ENCODE data around the gene ELOVL7.
"Not testable (repeated sequence)": the region's sequence is repeated elsewhere in the genome, so short reads cannot be mapped to it uniquely, and the experiment has no call there.

Gene ELOVL7

GRCh38 chr5:60843936-60844905 lies at the start of gene ELOVL7:
Gene ELOVL7 (minus strand): TSS chr5:60844269. CDS start chr5:60787397, 56,872 bp downstream.
- DNase-seq (ENCODE audit: low read depth) = no peak

DNA sequence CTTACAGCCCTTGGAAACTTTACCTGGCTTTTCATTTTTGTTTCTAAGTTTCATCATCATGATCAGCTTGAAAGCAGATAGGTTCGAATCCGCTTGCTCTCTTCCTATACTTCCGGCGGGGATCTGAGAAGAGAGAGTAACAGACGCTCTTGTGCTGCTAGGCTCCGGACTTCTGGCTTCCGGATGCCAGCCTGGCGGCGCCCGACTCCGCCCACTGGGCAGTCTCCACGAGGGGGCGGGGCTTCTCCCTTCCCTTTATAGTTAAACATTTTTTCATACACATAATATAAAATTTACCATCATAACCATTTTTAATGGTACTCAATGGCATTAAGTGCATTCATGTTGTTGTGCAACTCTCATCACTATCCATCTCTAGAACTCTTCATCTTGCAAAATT lies 49.5 kb upstream of the ELOVL7 start:
- DNase-seq (ENCODE audit: low read depth) = no peak

DNA sequence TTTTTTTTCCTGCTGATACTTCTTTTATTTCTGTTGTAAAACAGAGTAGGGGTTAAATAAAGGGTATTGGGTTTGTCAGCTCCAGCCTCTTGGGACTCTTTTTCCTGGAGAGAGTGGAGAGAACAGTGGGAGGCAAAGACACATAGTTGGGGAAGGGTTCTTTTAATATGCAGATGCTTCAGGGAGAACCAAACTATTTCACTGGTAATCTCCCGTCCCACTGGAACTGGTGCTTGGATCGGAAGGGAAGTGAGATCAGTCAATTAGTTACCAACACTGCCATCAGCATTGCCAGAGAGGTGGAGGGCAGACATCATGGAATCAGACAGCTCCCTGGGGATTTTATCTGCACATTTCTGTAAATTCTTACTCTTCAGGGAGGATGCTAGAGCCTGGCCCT lies 47.6 kb upstream of the ELOVL7 start:
- DNase-seq (ENCODE audit: low read depth) = no peak

DNA sequence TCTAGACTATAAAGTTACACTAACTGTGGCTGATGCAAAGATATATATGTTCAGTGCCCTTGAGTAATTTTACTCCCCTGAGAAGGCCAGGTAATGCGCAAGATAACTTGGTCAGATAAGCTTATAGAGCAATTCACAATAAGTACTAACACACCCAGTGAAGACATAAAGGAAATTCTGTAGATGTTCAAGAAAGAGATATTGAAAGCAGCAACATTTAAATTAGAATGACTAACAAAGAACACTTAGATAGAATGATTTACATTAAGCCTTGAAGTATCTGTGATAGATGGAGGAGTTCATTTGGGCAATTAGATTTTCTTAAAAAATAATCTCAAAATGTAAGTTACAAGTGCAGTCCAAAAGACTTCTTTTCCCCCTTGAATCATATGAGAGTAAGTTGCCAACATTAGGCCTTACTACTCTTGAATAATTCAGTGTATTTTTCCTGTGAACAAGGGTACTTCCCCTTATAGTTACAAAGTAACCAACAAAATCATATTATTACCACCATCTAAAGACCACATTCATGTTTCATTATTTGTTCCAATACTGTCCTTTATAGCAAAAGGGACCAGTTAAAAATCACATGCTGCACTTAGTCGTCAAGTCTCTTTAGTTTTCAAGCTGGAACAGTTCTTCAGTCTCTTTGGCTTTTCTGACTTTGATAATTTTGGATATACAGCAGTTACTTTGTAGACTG lies 44.4 kb upstream of the ELOVL7 start:
- no peak for DNase-seq (ENCODE audit: low read depth)

DNA sequence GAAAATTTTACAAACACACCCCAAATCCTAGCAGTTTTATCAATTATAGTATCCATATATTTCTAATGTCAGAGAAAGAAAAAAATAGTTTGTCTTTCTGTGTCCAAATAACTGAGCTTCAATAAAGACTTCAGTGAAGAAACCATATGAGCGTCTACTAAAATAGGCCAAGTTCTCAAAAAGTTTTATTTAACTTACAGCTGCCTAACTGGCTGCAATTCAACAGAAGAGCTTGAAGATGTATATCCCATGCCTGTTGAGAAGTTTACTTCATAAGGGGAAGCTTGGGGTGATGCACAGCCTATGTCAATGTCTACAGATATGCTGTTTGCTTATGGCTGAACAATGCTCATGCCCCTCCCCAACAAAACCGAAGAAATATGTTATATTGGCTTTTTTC lies 43.7 kb upstream of the ELOVL7 start:
- no peak for DNase-seq (ENCODE audit: low read depth)

DNA sequence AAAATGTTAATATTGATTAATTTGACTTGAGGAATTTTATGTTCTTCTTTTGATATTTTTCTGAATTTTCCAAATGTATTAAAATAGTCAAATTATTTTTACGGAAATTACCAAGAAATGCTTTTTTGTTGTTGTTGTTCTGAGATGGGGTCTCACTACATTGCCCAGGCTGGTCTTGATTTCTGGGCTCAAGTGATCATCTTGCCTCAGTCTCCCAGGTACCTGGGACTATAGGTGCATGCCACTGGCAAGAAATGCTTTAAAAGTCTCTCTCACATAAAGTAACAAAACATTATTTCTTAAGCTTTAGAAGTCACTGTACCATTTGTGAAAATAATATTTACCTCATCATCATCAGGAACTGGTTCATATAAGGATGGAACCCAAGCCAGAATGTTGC lies 43.0 kb upstream of the ELOVL7 start:
- no peak for DNase-seq (ENCODE audit: low read depth)

GRCh38 chr5:60886158-60886557 lies 42.1 kb upstream of the ELOVL7 start:
- no peak for DNase-seq (ENCODE audit: low read depth)

- no peak for DNase-seq (ENCODE audit: low read depth)
Observed at GRCh38 chr5:60883229-60883628, 39.2 kb upstream of the ELOVL7 start.

- DNase-seq (ENCODE audit: low read depth) = no peak
Observed at GRCh38 chr5:60872892-60873291, 28.8 kb upstream of the ELOVL7 start.

DNA sequence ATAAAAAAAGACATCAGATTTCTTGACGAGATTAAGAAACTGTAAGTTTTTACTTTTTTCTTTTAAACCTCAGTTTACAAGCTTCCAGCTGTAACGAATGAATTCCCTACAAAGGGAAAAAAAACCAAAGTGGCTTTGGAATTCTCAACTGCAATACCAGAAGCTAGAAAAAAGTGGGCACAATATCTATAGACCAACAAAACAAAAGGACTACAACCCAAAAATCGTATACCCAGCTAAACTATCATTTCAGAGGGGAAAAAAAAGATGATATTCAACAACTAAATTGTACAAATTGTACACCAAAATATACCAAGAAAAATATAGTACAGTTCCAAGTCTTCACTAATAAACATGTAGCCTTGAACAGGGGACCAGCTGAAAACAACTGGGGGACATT lies 26.8 kb upstream of the ELOVL7 start:
- DNase-seq (ENCODE audit: low read depth) = no peak

DNA sequence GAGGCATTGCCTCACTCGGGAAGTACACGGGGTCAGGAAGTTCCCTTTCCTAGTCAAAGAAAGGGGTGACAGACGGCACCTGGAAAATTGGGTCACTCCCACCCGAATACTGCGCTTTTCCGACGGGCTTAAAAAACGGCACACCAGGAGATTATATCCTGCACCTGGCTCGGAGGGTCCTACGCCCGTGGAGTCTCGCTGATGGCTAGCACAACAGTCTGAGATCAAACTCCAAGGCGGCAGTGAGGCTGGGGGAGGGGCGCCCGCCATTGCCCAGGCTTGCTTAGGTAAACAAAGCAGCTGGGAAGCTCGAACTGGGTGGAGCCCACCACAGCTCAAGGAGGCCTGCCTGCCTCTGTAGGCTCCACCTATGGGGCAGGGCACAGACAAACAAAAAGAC lies 16.5 kb upstream of the ELOVL7 start:
- DNase-seq (ENCODE audit: low read depth) = not testable (repeated sequence)

GRCh38 chr5:60856066-60856465 lies 12.0 kb upstream of the ELOVL7 start:
- no peak for DNase-seq (ENCODE audit: low read depth)

DNA sequence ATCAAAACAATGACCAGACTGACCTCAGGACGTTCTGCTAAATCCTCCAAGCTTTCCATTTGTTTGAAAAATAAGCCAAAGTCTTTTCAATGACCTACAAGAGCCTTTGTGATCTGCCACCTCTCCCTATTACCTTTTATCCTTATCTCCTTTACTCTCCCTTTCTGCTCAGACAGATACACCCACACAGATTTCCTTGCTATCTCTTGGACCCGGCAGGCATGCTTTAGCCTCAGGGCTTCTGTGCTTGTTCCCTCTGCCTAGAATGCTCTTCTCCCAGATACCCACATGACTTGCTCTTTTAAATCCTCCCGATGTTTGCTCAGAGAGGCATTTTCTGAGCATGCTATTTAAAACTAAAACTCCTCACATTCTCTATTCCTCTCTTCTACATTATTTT lies 8.9 kb upstream of the ELOVL7 start:
- DNase-seq (ENCODE audit: low read depth) = no peak

DNA sequence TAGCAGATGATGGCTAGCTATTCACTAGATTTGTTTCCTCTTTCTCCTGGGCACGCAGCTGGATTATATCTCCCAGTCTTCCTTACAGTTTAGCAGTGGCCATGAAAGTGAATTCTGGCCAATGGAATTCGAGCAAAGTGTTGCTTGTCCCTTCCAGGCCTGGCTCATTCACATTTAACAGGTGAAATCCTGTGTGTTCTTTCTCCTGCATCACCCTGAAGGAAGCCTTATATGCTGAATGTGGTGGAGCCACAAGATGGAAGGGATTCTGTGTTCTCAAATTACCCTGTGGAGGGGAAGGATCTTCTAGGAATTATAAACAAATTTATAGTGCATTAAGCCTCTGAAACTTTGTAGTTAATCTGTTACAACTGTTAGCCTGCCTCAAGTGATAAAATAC lies 8.2 kb upstream of the ELOVL7 start:
- no peak for DNase-seq (ENCODE audit: low read depth)

DNA sequence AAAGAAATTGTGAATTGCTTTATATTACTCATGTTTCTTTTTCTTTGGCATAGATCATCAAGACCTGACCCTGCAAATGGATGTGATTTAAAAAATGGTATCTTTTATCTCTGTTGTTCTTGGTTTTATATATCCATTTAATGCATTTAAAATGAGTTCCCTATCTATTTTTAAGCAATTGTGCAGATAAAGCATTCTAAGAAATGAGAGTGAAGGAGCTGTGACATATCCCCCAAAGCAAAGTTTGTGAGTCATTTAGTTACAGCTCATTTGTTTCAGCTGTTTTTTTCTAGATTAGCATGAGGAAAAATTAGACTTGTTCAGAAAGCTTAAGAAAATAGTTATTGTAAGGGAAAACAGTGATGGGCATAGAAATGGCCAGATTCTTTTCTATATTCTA lies 7.6 kb upstream of the ELOVL7 start:
- DNase-seq (ENCODE audit: low read depth) = no peak

GRCh38 chr5:60846298-60846697 lies 2.2 kb upstream of the ELOVL7 start:
- DNase-seq (ENCODE audit: low read depth) = no peak

DNA sequence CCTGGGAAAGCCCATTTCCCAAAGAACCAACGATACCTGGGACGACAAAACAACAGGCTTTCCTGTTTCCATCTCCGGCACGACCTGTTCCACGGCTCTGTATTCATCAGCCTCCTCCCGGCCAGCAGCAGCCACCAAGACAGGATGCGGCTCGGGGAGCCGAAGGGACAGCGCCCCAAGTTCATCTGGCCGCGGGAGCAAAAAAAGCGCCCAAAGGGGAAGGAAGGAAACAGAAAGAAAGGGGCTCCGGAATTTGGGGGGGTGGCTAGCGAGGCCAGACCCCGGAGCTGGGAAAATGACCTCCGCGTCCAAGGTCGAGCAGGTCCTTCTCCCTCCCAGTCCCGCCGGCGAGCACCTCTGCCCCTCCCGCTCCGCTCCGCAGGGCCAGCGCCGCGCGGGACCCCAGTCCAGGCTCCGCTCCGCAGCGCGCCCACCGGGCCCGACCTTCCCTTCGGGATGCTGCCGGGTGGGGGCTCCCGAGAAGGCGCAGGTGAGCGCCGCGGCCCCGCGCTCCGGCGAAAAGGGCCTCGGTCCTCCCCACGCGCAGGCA lies 608 bp downstream of the ELOVL7 start:
- DNase-seq (ENCODE audit: low read depth) = no peak

GRCh38 chr5:60842871-60843385 lies 1.1 kb downstream of the ELOVL7 start:
- no peak for DNase-seq (ENCODE audit: low read depth)

DNA sequence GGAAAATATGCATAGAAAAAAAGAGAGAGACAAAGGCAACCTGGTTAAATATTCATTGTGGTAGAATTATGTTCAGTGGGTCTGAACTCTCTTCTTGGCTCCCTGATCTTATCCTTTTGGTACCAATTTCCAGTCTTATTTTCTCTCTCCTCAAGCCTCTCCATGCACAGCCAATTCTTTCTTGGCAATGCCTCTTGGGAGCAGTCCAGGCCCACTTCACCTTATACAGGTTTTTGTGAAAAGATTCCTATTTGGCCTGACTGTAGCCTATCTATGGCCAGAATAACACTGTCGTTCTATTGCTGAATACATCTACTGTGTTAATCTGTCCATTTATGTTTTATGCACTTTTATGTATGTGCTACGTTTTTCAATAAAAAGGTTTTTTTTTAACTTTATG lies 2.7 kb downstream of the ELOVL7 start:
- DNase-seq (ENCODE audit: low read depth) = no peak

- DNase-seq (ENCODE audit: low read depth) = no peak
Observed at GRCh38 chr5:60836131-60836530, 7.9 kb downstream of the ELOVL7 start.

DNA sequence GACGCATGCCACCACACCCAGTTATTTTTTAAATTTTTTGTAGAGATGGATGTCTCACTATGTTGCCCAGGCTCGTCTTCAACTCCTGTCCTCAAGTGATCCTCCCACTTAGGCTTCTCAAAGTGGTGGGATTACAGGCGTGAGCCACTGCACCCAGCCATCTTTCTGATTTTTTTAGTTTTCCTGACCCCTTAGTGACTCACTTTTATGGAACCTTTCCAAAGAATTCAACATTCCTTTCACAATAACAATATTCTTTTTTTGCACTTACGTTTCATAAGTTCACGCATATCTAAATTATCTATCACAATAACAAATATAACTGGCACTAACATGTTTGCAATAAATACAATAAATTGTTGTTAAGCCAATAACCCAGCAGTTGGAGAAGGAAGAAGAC lies 8.5 kb downstream of the ELOVL7 start:
- DNase-seq (ENCODE audit: low read depth) = no peak

DNA sequence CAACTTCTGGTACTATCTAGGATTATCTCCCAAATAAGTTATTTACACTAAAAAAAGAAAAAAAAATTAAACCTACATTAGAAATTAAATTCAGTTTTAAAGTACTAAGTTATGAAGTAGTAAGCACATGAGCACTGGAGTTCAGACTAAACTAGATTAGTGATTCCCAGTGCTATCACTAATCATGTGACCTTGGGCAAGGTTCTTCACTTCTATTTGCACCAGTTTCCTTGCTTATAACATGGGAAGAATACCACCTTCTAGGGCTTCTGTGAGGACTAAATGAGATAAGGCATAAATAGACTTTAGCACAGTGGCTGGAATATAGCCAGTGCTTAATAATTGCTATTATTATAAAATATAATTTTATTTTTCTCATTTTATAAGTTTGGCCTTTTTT lies 10.5 kb downstream of the ELOVL7 start:
- DNase-seq (ENCODE audit: low read depth) = no peak

DNA sequence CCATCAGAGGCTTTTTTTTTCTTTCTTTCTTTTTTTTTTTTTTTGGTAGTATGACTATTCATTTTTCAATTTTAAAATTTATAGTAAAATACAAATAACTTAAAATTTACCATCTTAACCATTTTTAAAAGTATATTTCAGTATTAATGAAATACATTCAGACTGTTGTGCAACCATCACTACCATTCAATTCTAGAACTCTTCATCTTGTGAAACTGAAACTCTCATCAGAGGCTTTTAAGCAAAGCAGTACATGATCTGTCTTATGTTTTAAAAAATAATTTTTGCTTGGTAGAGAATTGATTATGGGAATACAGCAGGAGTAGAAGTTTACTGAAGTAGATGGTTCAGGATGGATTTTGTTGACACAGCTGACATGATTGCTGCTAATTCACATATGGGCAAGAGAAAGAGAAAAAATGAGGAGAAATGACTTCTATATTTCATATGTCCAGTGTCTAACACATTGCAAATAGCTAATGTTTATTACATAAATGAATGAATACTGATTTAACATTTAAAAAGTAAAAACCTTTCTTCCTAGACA lies 13.4 kb downstream of the ELOVL7 start:
- DNase-seq (ENCODE audit: low read depth) = no peak

Measured in activated T-cell treated with anti-CD3 and anti-CD28 coated beads for 1 hour (primary cell).